A673 (cell line): ENCODE results near the gene HK3. TPM values are rescaled to one million over a fixed set of nuclear protein-coding genes. Genes with fewer than 3 reads are reported as not detected.

Source experiments
- Bru-seq: library from RNA; stranded (reverse); fragments of 400-500 nt; gene quantifications from one replicate; lab custom pipeline; 2021; lab: Mats Ljungman, UMichigan
- BruChase-seq, 2 experiments: library from RNA; stranded (reverse); fragments of 400-500 nt; gene quantifications; one replicate each; lab custom pipeline; 2021; lab: Mats Ljungman, UMichigan
- BruUV-seq: library from RNA; stranded (reverse); fragments of 400-500 nt; replicated peaks from 2 replicates; lab custom pipeline; 2021; lab: Mats Ljungman, UMichigan
- CTCF ChIA-PET: fragments of 300-600 bp; sonication (Branson Sonifier 250); formaldehyde crosslinking; loops from one replicate; lab custom pipeline; 2022; ENCODE audit warnings: antibody characterized with exemption; lab: Charles Lee
- POLR2A ChIA-PET: fragments of 300-600 bp; sonication (Branson Sonifier 250); formaldehyde crosslinking; loops from one replicate; lab custom pipeline; 2022; ENCODE audit warnings: antibody characterized with exemption; ENCODE audit not compliant: low non-redundant PET; lab: Charles Lee
- DNase-seq: peaks from one replicate; pipeline ENCODE4 v3.0.0-alpha.2; 2015; ENCODE audit warnings: low spot score
- H3K27ac ChIP-seq: fragments of 200-600 bp; sonication (generic); 2 replicates; pipeline ENCODE4 v1.5.1; 2016; ENCODE audit warnings: mixed run types, low read depth, mild to moderate bottlenecking, mixed read lengths, antibody characterized with exemption, low read length; ENCODE audit not compliant: poor library complexity, severe bottlenecking
- H3K27me3 ChIP-seq: fragments of 200-600 bp; sonication (generic); replicated peaks from 2 replicates; pipeline ENCODE4 v1.6.1; 2017; ENCODE audit warnings: mixed run types, low read depth, mild to moderate bottlenecking, mixed read lengths, antibody characterized with exemption, low read length; ENCODE audit not compliant: insufficient read depth, poor library complexity
- H3K36me3 ChIP-seq: fragments of 200-600 bp; sonication (generic); 2 replicates; pipeline ENCODE4 v1.6.1; 2016; ENCODE audit warnings: mixed run types, mild to moderate bottlenecking, mixed read lengths, antibody characterized with exemption, low read length; ENCODE audit not compliant: insufficient read depth, poor library complexity, severe bottlenecking
- H3K4me1 ChIP-seq: fragments of 200-600 bp; sonication (generic); 2 replicates; pipeline ENCODE4 v1.6.1; 2017; ENCODE audit warnings: mixed run types, mild to moderate bottlenecking, mixed read lengths, antibody characterized with exemption, low read length; ENCODE audit not compliant: insufficient read depth, poor library complexity, severe bottlenecking
- H3K4me3 ChIP-seq: fragments of 200-600 bp; sonication (generic); 2 replicates; pipeline ENCODE4 v1.5.1; 2016; ENCODE audit warnings: low read depth, mixed run types, mild to moderate bottlenecking, mixed read lengths, low read length; ENCODE audit not compliant: poor library complexity, severe bottlenecking
- H3K9me3 ChIP-seq: fragments of 200-600 bp; sonication (generic); 2 replicates; pipeline ENCODE4 v1.6.1; 2016; ENCODE audit warnings: mixed run types, low read depth, mild to moderate bottlenecking, mixed read lengths, antibody characterized with exemption, low read length; ENCODE audit not compliant: poor library complexity, severe bottlenecking
- CTCF ChIP-seq: fragments of 300-800, 200-600 bp; sonication (generic); conservative IDR thresholded peaks from 2 replicates; pipeline ENCODE4 v1.5.1; 2017; ENCODE audit warnings: low read depth, mild to moderate bottlenecking, antibody characterized with exemption, low read length, moderate library complexity, mixed read lengths
- EZH2 ChIP-seq: fragments of 200-600 bp; sonication (generic); IDR thresholded peaks from 2 replicates; pipeline ENCODE4 v1.6.1; 2017; ENCODE audit warnings: borderline replicate concordance, low read depth, mild to moderate bottlenecking, mixed read lengths, antibody characterized with exemption, low read length; ENCODE audit not compliant: poor library complexity, severe bottlenecking
- intact Hi-C: fragments of 100-400 bp; cut with micrococcal nuclease; formaldehyde crosslinking; loops from one replicate; pipeline ENCODE4 v1.10.0; 2022; ENCODE audit not compliant: unreplicated experiment
- long read RNA-seq: library from polyadenylated mRNA; stranded (forward); transcript quantifications from one replicate; pipeline ENCODE4 v2.0.0, GENCODE V29; 2022
- total RNA-seq: library from RNA; stranded (reverse); gene quantifications from 2 replicates; pipeline ENCODE4 v1.2.3, GENCODE V29; 2021

HK3 gene, protein sequence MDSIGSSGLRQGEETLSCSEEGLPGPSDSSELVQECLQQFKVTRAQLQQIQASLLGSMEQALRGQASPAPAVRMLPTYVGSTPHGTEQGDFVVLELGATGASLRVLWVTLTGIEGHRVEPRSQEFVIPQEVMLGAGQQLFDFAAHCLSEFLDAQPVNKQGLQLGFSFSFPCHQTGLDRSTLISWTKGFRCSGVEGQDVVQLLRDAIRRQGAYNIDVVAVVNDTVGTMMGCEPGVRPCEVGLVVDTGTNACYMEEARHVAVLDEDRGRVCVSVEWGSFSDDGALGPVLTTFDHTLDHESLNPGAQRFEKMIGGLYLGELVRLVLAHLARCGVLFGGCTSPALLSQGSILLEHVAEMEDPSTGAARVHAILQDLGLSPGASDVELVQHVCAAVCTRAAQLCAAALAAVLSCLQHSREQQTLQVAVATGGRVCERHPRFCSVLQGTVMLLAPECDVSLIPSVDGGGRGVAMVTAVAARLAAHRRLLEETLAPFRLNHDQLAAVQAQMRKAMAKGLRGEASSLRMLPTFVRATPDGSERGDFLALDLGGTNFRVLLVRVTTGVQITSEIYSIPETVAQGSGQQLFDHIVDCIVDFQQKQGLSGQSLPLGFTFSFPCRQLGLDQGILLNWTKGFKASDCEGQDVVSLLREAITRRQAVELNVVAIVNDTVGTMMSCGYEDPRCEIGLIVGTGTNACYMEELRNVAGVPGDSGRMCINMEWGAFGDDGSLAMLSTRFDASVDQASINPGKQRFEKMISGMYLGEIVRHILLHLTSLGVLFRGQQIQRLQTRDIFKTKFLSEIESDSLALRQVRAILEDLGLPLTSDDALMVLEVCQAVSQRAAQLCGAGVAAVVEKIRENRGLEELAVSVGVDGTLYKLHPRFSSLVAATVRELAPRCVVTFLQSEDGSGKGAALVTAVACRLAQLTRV
- total RNA-seq (0.15 and 0.84 TPM in 2 replicates), Bru-seq, nascent RNA (percentile 36 among the genes with signal in this experiment), BruChase-seq, experiment 1, labeled RNA remaining after a 2-hour chase (percentile 25 among the genes with signal in this experiment), BruChase-seq, experiment 2, labeled RNA remaining after a 6-hour chase (percentile 43 among the genes with signal in this experiment)
- long read RNA-seq, partial matches to known transcripts, result 1 of 1 reads
- long read RNA-seq, other reads (novel, unspliced or antisense), result 0 of 1 reads

DNA sequence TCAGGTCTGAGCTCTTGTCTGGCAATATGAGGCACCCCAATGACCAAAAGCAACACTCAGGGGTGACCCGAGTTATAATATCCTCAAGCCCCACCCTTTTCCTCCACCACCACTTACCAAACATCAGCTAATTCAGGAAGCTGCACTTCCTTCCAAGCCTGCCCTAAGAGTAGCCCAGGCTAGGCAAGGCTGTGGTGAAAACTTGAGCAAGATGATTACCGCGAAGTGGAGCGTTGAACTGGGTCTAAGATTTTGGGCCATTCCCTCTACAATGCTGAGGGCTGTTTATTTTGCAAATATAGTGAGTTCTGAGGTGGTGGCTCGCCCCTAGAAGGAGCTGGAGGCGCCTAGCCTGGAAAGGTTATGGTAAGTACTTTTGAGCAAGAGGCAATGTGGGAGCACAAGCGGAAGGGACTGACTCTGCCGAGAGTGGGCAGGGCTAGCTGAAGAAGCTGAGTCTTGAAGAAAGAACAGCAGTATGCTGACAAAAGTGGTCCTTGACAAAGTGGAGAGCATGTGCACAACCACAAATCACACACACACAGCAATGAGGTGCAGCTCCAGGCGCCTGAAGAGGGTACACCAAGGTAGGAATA is at the start of gene HK3:
TSS of gene HK3 (minus strand) at position 51 of the 596 bp plus-strand sequence. CDS start 3,187 bp downstream, outside the sequence.
- H3K4me1 ChIP-seq, result no peaks in the 10 kb centered on the region
- DNase-seq, result no peak
- no peaks in the 10 kb centered on the region for H3K9me3 ChIP-seq
- ChIA-PET POLR2A (no interaction called here), CTCF (interaction anchor here (0.6 kb wide), 1 partner anchor 1038 kb away, joined by 3 read pairs; no protein-coding TSS in a partner anchor)
- TF ChIP-seq CTCF (no peak), EZH2 (no peak)
- H3K27me3 ChIP-seq, result no peaks in the 10 kb centered on the region
- H3K4me3 ChIP-seq, result no peak within 1 kb of the TSS
- intact Hi-C loops, result no loop called here
- BruUV-seq, result no TSS peak
- no peak within 1 kb of the TSS for H3K27ac ChIP-seq
- H3K36me3 ChIP-seq, result peaks cover 14% of the 10 kb centered on the region

GRCh38 chr5:176948458-176948857 is 49.3 kb upstream of the HK3 start:
- Histone ChIP-seq H3K36me3 (peaks cover 27% of the 10 kb centered on the region), H3K27me3 (no peaks in the 10 kb centered on the region), H3K4me3 (no peak overlapping the region), H3K9me3 (no peaks in the 10 kb centered on the region), H3K4me1 (no peaks in the 10 kb centered on the region), H3K27ac (no peak overlapping the region)
- no peak for DNase-seq
- no TSS peak for BruUV-seq
- no peak for TF ChIP-seq CTCF
- no peak for TF ChIP-seq EZH2
- intact Hi-C loops, result no loop called here
- ChIA-PET CTCF (no interaction called here), POLR2A (no interaction called here)

- BruUV-seq, result no TSS peak
- H3K27me3 ChIP-seq, result no peaks in the 10 kb centered on the region
- DNase-seq, result no peak
- ChIA-PET POLR2A (no interaction called here), CTCF (no interaction called here)
- H3K9me3 ChIP-seq, result no peaks in the 10 kb centered on the region
- H3K4me3 ChIP-seq, result no peak overlapping the region
- peaks cover 30% of the 10 kb centered on the region for H3K36me3 ChIP-seq
- H3K27ac ChIP-seq, result no peak overlapping the region
- TF ChIP-seq CTCF (no peak), EZH2 (no peak)
- intact Hi-C loops, result no loop called here
- H3K4me1 ChIP-seq, result no peaks in the 10 kb centered on the region
Measured at GRCh38 chr5:176947847-176948246, 48.7 kb upstream of the HK3 start.
